Measurements from ENCODE around the gene PSPC1.
"Not testable (repeated sequence)": the region's sequence is repeated elsewhere in the genome, so short reads cannot be mapped to it uniquely, and the experiment has no call there.

The PSPC1 gene, protein sequence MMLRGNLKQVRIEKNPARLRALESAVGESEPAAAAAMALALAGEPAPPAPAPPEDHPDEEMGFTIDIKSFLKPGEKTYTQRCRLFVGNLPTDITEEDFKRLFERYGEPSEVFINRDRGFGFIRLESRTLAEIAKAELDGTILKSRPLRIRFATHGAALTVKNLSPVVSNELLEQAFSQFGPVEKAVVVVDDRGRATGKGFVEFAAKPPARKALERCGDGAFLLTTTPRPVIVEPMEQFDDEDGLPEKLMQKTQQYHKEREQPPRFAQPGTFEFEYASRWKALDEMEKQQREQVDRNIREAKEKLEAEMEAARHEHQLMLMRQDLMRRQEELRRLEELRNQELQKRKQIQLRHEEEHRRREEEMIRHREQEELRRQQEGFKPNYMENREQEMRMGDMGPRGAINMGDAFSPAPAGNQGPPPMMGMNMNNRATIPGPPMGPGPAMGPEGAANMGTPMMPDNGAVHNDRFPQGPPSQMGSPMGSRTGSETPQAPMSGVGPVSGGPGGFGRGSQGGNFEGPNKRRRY

DNA sequence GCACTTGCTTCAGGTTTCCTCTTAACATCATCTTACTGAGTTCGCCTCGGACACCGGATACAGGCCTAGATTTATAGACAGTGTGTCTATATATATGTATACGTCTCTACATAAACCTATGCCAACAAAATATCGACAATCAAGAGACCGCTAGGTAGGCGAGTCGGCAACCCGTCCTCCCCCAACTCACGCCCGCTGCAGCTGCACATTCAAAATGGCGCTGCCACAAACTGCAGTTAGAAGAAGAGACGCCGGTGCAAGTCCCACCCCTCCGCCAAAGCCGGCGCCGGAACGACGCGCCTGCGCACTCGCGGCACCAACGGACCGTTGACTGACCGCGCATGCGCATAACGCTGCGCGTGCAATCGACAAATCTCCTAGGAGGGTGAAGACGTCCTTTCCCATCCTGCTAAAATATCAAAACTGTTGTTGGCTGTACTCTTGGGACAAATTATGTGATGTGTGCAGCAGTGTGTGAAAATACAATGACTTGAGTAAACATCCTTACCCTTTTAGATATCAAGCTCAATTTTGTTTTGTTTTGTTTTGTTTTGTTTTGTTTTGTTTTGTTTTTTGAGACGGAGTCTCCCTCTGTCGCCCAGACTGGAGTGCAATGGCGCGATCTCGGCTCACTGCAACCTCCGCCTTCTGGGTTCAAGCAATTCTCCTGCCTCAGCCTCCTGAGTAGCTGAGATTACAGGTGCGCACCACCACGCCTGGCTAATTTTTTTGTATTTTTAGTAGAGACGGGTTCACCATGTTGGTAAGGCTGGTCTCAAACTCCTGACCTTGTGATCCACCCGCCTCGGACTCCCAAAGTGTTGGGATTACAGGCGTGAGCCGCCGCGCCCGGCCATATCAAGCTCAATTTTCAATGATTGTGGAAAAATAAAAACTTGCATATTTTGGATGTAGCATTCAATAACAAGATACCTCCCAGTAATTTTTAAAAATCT is at the start of gene PSPC1:
Gene PSPC1 (minus strand): TSS at position 219 of the 956 bp plus-strand sequence. CDS start 188 bp downstream, at position 31.
- DNase-seq: peak; percentile 39 to 96 (median 91)

DNA sequence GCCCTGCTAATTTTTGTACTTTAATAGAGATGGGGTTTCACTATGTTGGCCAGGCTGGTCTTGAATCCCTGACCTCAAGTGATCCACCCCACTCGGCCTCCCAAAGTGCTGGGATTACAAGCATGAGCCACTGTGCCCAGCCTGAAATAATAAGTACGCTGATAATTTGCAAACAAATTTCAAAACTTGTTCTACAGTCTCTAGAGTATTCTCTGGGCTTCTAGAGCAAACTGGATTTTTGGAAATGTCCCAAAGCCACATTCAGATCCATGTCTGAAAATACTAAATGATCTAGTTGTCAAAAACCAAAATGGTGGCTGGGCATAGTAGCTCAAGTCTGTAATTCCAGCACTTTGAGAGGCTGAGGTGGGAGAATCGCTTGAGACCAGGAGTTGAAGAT is 39.9 kb upstream of the PSPC1 start:
- no peak for DNase-seq

DNA sequence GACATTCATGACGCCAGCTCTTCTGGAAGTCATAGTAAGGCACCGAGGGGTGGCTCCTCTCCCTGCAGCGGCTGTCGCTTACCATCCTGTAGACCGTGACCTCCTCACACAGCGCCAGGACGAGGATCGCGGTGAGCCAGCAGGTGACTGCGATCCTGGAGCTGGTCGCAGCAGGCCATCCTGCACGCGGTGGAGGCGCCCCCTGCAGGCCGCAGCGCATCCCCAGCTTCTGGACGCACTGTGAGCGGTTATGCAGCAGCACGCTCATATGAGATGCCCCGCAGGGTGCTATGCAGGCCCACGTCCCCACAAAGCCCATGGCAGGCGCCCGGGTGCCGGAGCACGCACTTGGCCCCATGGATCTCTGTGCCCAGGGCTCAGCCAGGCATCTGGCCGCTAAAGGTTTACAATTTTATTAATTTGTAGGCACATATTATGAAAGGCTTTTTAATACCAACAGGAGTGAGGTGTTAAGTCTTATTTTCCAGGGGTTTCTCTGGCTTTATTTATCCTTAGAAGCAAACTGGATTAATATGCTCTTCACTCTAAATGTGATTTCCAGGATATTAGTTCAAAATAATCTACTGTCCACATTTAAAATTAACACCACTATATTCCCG is 35.6 kb upstream of the PSPC1 start:
- DNase-seq: peak in 6 of 56 donors; percentile 1 to 31 (median 2)

DNA sequence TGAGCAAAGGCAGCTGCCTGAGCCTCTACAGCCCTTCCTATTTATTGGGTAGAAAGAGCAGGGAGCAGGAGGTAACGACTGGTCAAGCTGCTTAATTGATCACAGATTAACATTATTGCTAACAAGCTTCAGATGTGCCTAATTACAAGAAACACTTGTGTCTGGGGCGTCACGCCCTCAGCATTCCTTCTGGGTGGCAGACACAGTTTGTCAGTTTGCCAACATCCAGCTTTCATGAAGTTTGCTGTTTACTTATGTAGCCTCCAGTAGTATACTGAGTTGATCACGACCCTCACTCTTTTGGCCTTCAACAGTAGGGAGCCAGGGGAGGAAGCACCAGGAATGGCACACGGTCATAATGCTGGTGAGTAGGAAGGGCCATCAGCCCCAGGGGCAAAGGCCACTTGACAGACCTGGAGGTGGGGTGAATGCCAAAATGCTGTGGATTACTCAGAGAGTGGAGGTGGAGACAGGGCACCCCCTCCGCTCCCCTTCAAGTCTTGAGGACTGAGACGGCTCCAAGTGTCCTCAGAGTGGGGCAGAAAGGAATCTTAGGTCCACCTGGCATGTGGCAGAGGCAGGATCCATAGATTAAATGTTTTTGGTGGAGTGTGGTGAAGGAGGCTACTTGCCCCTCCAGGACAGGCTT is 34.9 kb upstream of the PSPC1 start:
- DNase-seq: no peak

DNA sequence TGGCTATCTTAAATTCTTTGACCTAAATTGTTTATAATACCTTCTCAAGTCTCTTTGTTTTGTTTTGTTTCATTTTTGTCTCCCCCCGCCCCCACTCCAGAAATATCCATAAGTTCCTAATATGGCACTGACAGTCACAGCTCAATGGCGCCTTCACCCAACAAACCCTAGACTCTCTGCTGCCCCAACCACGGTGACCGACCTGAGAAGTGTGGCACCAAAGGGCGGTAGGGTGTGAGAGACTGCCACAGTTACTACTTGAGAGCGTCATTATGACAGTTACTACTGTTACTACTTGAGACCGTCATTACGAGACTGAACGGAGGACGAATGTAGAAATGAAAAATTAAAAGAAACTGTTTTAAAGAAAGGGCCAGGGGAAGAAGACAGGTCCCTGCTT is 34.4 kb upstream of the PSPC1 start:
- DNase-seq: no peak

DNA sequence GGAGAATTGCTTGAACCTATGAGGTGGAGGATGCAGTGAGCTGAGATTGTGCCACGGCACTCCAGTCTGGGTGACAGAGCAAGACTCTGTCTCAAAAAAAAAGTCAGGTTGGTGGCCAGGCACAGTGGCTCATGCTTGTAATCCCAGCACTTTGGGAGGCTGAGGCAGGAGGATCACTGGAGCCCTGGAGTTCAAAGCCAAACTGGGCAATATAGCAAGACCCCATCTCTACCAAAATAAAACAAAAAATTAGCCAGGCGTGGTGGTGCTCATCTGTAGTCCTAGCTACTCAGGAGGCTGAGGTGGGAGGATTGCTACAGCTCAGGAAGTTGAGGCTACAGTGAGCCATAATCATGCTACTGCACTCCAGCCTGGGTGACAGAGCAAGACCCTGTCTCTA is 33.1 kb upstream of the PSPC1 start:
- not testable (repeated sequence) for DNase-seq

DNA sequence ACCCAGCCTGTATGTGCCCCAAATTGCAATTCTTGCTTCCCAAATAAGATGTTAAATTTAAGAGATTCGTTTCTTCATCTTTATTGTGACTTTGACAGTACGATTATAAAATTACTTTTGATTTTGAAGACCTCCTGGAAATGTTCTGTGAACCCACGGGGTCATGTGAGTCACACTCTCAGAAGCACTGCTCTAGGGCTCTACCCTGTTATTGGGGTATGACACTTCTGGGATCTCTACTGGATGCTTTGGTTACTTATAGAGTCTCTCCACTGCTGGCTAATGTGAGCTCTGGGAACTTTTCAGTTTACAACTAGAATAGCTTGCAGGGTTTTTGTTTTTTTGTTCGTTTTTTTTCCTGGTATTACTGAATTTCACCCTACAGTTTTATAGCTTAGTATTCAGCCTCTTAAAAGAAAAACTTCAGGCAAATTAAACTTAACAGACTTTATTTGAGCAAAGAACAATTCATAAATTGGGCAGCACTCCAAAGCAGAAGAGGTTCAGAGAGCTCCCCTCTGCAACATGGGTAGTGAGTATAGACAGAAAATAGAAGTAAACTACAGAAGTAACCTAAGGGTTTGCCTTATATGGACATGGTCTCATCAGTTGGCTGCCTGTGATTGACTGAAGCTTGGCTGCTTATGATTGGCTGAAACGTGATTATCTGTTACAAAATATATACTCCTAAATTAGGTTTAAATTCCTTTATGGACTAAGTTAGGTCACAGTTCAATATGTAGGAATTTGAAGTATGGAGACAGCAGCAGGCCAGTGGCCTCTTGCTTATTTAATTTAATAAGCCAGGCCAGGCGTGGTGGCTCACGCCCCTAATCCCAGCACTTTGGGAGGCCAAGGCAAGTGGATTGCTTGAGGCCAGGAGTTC is 28.5 kb upstream of the PSPC1 start:
- no peak for DNase-seq

DNA sequence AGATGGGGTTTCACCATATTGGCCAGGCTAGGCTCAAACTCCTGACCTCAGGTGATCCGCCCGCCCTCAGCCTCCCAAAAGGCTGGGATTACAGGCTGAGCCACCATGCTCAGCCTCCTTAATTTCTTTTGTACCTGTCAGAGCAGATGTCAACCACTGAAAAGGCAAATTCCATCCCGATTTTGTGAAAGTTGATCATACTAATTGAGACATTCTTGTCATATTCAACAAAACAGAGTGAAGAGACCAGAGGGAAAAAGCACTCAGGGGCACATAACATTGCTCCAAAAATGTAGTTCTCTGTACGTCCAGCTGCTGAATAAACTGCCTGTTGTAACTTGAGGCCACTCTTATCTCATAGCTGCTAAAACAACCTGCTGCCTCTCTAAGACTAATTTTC is 27.4 kb upstream of the PSPC1 start:
- no peak for DNase-seq

DNA sequence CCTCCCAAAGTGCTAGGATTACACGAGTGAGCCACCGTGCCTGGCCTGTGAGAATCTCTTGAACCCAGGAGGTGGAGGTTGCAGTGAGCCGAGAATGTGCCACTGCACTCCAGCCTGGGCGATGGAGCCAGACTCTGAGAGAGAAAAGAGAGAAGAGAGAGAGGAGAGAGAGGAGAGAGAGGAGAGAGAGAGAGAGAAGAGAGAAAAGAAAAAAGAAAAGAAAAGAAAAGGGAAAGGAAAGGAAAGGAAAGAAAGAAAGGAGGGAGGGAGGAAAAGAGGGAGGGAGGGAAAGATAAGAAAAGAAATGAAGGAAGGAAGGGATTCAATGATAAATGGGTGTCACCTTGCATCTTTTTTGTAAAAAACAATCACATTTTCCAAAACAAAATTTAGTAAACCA is 23.0 kb upstream of the PSPC1 start:
- no peak for DNase-seq

DNA sequence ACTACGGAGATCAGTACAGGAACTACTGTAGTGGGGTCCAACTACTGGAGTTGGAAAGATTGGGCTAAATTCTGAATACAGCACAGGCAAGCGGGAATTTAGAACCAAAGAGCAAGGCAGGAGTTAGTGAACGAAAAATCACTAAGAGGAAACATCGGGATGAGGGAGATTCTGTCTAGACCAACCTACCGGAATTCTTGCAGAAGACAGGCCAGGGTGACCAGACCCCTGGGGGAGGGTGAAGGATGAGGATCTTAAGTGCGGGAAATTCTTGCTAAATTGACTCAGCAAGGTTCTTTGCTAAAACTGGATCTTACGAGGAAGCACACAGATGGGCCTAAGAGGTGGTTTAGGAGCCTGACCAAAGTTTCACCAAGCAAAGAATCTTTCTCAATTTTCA is 13.2 kb upstream of the PSPC1 start:
- no peak for DNase-seq

DNA sequence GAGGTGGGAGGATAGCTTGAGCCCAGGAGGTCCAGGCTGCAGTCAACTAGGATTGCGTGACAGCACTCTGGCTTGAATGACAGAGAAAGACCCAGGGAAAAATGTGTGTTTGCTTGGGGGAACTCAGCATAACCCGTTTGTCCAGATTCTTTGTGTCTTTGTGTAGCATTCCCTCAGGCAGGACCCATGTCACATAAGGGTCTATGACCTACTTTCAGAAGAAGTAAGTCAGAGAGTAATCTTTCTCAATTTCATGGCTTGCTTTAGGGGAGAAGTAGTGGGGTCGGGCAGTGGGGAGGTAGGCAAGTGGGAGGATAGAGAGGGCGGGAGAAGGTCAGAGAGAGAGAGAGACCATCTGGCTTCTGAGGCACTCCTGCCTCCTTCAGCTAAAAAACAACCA is 11.9 kb upstream of the PSPC1 start:
- DNase-seq: no peak

DNA sequence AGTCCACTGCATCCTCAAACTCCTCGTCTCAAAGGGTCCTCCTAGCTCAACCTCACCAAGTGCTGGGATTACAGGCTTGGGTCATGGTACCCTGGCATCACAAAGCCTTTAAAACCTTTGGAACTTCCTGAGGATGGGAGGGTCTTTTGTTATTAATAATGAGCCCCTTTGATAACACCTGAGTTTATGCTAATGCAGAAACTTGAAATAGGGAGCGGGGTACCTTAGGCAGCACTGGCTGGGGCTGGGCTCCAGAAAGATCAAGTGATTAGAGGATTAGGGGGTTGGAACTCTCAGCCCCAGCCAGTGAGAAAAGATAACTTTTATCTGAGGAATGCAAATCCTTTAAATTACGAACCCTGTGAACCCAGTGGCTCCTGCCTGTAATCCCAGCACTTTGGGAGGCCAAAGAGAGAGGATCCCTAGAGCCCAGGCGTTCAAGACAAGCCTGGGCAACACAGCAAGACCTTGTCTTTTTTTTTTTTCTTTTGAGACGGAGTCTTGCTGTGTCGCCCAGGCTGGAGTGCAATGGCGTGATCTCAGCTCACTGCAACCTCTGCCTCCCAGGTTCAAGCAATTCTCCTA is 9.3 kb upstream of the PSPC1 start:
- DNase-seq: no peak

DNA sequence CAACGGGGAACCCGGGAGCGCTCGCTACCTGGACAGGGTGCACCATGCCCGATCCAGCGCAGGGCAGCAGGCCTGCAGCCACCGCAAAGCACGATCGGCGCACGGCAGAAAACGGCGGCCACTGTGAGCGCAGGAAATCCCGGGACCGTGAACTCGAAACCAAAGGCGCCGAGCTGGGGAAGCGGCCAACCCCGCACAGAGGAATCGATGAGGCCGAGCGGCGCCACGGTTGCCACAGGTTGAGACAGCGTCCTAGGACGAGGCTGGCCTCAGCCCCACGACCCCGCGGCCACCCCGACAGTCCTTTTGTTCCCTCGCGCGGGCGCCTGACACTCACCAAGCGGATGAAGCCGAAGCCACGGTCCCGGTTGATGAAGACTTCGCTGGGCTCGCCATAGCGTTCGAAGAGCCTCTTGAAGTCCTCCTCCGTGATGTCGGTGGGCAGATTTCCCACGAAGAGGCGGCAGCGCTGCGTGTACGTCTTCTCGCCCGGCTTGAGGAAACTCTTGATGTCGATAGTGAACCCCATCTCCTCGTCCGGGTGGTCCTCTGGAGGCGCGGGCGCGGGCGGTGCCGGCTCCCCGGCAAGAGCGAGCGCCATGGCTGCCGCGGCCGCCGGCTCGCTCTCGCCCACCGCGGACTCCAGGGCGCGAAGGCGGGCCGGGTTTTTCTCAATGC is 557 bp downstream of the PSPC1 start:
- peak in 49 of 56 donors; percentile 11 to 77 (median 59) for DNase-seq

DNA sequence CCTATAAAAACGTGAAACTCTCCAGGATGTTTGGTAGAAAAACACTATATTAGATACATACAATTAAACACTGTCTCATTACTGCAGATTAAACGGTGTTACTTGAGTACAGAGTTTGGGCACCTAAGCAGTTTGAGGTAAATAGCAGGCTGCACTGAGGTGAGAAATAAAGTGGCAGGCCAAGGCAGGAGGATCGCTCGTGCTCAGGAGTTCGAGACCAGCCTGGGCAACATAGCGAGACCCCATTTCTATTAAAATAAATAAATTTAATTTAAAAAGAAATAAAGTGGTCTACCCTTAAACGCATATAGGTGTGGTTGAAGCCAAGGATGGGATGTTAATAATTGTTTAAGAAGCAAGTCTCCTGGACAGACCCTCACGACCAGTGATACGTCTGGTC is 1.2 kb downstream of the PSPC1 start:
- no peak for DNase-seq

DNA sequence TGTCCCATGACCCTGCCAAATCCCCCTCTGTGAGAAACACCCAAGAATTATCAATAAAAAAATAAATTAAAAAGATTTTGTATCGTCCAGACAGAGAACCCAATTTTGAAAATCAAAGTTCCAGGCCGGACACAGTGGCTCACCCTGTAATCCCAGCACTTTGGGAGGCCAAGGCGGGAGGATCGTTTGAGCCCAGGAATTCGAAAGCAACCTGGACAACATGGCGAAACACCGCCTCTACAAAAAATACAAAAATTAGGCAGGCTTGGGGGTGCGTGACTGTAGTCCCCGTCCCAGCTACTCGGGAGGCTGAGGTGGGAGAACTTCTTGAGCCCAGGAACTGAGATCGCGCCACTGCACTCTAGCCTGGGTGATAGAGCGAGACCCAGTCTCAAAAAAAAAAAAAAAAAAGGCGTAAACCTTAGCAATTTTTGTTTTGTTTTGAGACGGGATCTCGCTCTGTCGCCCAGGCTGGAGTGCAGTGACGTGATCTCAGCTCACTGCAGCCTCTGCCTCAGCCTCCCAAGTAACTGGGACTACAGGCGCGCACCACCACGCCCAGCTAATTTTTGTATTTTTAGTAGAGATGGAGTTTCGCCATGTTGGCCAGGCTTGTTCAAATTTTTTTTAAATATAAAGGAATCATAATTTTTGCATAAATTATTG is 1.9 kb downstream of the PSPC1 start:
- DNase-seq: not testable (repeated sequence)

DNA sequence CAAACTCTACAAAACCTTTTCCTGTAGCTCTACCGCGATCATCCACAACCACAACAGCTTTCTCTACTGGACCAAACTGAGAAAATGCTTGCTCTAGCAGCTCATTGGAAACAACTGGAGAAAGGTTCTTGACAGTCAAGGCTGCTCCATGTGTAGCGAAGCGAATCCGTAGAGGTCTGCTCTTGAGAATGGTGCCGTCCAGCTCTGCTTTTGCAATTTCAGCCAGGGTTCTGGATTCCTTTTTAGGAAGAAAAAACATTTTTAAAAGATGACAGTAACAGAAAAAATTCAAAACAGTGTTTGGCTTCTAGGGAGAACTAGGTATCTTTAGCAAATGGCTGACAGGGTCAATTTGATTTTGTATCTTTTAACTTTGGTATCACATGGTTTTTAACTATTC is 10.4 kb downstream of the PSPC1 start:
- no peak for DNase-seq

DNA sequence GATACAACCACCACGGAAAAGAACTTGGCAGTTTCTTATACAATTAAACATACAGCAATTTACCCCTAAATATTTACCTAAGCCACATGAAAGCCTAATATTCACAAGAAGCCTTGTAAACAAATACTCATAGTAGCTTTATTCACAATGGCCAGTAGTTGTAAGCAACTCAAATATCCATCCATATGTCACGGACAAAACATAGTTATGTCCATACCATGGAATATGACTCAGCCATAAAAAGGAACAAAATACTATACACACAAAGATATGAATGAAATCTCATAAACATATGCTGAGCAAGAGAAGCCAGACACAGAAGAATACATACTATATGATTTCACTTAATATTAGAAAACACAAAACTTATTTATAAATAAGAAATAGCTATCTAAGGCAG is 12.9 kb downstream of the PSPC1 start:
- DNase-seq: no peak

DNA sequence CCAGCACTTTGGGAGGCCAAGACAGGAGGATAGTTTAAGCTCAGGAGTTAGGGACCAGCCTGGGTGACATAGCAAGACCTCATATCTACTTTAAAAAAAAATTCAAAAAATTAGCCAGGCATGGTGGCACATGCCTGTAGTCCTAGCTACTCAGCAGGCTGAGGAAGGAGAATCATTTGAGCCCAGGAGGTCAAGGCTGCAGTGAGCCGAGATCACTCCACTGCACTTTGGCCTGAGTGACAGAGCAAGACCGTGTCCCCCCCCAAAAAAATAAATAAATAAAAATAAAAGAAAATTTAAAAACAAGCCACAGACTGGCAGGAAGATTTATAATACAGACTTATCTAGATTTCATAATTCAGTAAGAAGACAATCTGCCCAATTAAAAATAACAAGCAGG is 14.8 kb downstream of the PSPC1 start:
- no peak for DNase-seq

Data from nucleus accumbens (tissue), 56 donors.